GM18499 (cell line): ENCODE results near the gene EXOSC9.
"Not testable (repeated sequence)": the region's sequence is repeated elsewhere in the genome, so short reads cannot be mapped to it uniquely, and the experiment has no call there.

ENCODE experiments used
- ATAC-seq: cut with Tn5 transposase; IDR thresholded peaks from one replicate; pipeline ENCODE4 v1.9.1; 2021; ENCODE audit warnings: moderate number of reproducible peaks; ENCODE audit not compliant: insufficient read depth, unreplicated experiment

Gene EXOSC9

GRCh38 chr4:121800961-121801714 is at the start of gene EXOSC9:
Gene EXOSC9 (plus strand): TSS chr4:121801323. CDS start chr4:121801425, 102 bp downstream.
- peak; percentile 70 for ATAC-seq

GRCh38 chr4:121752142-121752541 is 49.0 kb upstream of the EXOSC9 start:
- ATAC-seq = not testable (repeated sequence)

GRCh38 chr4:121758925-121759568 is 42.1 kb upstream of the EXOSC9 start:
- no peak for ATAC-seq

- ATAC-seq = no peak
Observed at GRCh38 chr4:121760205-121760604, 40.9 kb upstream of the EXOSC9 start.

GRCh38 chr4:121764303-121764701 is 36.8 kb upstream of the EXOSC9 start:
- no peak for ATAC-seq

- ATAC-seq = no peak
Observed at GRCh38 chr4:121764702-121765367, 36.3 kb upstream of the EXOSC9 start, which contains the start of gene SMIM43. Gene SMIM43 (minus strand): TSS chr4:121765164. CDS start chr4:121765105, 59 bp downstream.

GRCh38 chr4:121765368-121765705 is 35.8 kb upstream of the EXOSC9 start:
- no peak for ATAC-seq

GRCh38 chr4:121765971-121766538 is 35.1 kb upstream of the EXOSC9 start:
- ATAC-seq = no peak

- ATAC-seq = no peak
Observed at GRCh38 chr4:121767166-121767565, 34.0 kb upstream of the EXOSC9 start.

- no peak for ATAC-seq
Observed at GRCh38 chr4:121769341-121769740, 31.8 kb upstream of the EXOSC9 start.

GRCh38 chr4:121771869-121772268 is 29.3 kb upstream of the EXOSC9 start:
- no peak for ATAC-seq

GRCh38 chr4:121773883-121774282 is 27.2 kb upstream of the EXOSC9 start:
- ATAC-seq = no peak

GRCh38 chr4:121776610-121777401 is 24.3 kb upstream of the EXOSC9 start:
- ATAC-seq = no peak

- peak; percentile 47 for ATAC-seq
Observed at GRCh38 chr4:121777625-121778024, 23.5 kb upstream of the EXOSC9 start.

GRCh38 chr4:121778991-121779628 is 22.0 kb upstream of the EXOSC9 start:
- no peak for ATAC-seq

- no peak for ATAC-seq
Observed at GRCh38 chr4:121783210-121783609, 17.9 kb upstream of the EXOSC9 start.

- ATAC-seq = no peak
Observed at GRCh38 chr4:121784401-121784800, 16.7 kb upstream of the EXOSC9 start.

- ATAC-seq = no peak
Observed at GRCh38 chr4:121784975-121785374, 16.1 kb upstream of the EXOSC9 start.

GRCh38 chr4:121785479-121785878 is 15.6 kb upstream of the EXOSC9 start:
- no peak for ATAC-seq

GRCh38 chr4:121786221-121786620 is 14.9 kb upstream of the EXOSC9 start:
- ATAC-seq = no peak
